Fibroblast of the aortic adventitia (primary cell): Measurements from ENCODE around the gene ELOA. TPM values are rescaled to one million over a fixed set of nuclear protein-coding genes. Genes with fewer than 3 reads are reported as not detected.

Experiments used
- DNase-seq: peaks from one replicate; pipeline ENCODE4 v3.0.0-alpha.2; 2010; ENCODE audit warnings: low read depth
- H3K4me3 ChIP-seq: 2 replicates; pipeline ENCODE4 v1.5.1; 2011; ENCODE audit warnings: low read depth, mild to moderate bottlenecking, control low read depth, low read length, moderate library complexity
- total RNA-seq: library from RNA; depleted of rRNA; stranded (reverse); fragments of >200 nt; gene quantifications from 2 replicates; pipeline ENCODE4 v1.2.3, GENCODE V29; 2012; ENCODE audit warnings: low replicate concordance
- TF ChIP-seq, protein P1 (sequence below): IDR thresholded peaks from 2 replicates; pipeline ENCODE4 v1.5.1; 2011; ENCODE audit warnings: mild to moderate bottlenecking, low read length, control low read depth, inconsistent platforms; ENCODE audit not compliant: insufficient read depth

Gene ELOA
- total RNA-seq, 1 donor: 41.9 TPM

DNA sequence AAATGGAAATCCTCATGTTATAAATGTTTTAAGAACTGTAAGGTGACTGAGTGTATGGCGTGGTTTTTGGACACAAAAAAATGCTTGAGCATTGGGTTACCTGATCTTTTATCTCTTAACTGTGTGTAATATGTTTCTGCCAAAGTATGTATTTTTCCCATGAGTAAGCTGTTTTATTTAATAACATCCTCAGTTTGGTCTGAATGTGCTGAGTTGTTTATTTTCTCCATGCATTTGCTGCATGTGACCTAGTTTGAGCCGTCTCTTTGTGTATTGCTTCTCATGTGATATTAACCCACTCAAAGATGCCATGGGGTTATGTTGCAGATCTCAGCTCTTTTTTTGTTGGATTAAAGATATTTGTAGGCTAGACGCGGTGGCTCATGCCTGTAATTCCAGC, 41.6 kb downstream of the ELOA start:
- no peak for DNase-seq
- H3K4me3 ChIP-seq: no peak overlapping the region
- TF ChIP-seq, protein P1, sequence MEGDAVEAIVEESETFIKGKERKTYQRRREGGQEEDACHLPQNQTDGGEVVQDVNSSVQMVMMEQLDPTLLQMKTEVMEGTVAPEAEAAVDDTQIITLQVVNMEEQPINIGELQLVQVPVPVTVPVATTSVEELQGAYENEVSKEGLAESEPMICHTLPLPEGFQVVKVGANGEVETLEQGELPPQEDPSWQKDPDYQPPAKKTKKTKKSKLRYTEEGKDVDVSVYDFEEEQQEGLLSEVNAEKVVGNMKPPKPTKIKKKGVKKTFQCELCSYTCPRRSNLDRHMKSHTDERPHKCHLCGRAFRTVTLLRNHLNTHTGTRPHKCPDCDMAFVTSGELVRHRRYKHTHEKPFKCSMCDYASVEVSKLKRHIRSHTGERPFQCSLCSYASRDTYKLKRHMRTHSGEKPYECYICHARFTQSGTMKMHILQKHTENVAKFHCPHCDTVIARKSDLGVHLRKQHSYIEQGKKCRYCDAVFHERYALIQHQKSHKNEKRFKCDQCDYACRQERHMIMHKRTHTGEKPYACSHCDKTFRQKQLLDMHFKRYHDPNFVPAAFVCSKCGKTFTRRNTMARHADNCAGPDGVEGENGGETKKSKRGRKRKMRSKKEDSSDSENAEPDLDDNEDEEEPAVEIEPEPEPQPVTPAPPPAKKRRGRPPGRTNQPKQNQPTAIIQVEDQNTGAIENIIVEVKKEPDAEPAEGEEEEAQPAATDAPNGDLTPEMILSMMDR: no peak

DNA sequence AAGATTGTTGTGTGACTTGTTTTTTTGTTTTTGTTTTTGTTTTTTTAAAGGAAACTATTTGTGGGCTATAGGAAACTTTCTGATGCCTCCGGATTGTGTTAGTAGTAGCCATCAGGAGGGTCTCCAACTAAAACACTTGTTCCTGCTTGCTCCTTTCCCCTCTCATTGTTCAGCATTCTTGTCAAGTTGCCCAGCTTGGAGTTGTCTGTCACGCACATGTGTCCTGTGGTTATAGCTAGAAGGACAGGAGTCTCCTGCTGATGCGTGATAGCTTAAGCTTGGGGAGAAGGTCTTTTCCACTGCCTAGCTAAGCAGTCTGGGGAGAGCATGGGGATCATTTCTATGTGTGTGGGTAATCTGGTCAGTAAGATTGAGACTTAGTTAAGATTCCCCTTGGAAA, 44.4 kb downstream of the ELOA start:
- no peak overlapping the region for H3K4me3 ChIP-seq
- TF ChIP-seq, protein P1: no peak
- DNase-seq: no peak

DNA sequence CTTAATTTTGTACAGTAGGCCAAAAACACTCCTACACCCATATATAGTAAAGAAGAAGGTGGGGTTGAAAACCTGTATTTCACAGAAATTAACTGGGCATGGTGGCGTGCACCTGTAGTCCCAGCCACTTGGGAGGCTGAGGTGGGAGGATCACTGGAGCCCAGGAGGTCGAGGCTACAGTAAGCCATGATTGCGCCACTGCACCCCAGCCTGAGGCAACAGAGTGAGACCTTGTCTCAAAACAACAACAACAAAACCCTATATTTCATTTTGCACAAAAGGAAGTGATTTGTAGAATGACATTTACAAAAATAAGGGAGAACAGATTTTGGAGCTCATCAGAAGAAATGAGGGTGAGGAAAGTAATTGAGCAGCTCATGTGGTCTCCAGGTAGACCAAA, 45.4 kb downstream of the ELOA start:
- no peak for DNase-seq
- TF ChIP-seq, protein P1: no peak
- no peak overlapping the region for H3K4me3 ChIP-seq

DNA sequence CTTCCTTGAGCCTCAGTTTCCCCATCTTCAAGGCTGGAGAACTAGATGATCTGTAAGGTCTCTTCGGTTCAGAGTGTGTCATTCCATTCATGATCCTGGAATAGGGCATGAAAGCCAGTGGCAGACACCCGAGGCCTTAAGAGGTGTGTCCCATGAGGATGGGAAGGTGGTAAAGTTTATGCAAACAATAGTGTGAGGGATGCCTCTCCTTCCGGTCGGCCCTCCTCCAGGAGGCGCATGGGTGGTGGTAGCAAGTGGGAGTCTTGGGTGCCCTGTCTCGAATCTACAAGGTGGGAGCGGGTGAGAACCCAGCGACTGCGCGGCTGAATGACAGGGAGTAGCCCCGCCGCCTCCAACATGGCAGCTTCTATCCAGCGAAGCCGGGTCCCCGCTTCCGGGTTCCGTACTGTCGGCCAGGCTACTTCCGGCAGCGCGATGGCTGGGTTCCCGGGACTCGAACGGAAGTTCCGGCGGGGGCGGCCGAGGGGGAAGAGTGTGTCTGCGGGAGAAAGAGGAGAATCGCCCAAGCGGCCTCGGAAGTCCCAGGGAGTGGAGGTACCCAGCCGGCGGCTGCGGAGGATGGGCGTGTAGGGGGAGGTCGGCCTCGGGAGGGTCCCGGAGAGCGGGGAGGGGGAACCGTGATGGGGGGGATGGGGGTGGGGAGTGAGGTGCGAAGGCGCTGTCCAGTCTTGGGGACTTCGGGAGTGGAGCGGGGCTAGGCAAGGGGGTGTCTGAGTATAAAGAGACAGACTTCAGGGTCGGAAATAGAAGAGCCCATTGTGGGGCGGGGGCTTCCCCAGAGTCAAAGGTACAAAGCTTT, 47.6 kb downstream of the ELOA start, which contains the start of gene LYPLA2:
Gene LYPLA2 (plus strand): TSS at position 450 of the 820 bp plus-strand sequence. CDS start 1,538 bp downstream, outside the sequence.
- peak within 1 kb of the TSS; percentile 95 for H3K4me3 ChIP-seq
- TF ChIP-seq, protein P1: no peak
- DNase-seq: peak; percentile 86

DNA sequence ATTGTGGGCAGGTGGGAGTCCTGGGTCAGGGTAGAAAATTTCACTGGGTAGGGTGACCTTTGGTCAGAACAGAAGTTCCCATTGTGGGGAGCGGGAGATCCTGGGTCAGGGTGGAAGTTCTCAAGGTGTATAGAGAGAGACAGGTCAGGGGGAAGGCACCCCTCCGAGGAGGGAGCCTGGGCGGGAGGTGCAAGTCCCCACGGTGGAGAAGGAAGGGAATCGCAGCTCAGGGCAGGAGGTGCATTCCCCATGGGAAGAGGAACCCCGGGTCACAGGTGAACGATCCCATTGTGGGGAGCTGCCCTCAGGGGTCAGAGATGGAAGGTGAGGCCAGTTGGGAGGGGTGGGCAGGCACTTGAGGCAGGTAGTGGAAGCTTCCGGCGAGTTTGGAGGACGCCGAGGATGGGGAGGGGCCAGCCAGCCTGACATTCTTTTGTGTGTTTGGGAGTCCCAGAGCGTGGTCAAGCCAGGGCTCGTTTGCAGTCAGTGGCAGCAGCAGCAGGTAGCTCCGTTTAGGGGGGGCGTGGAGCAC, 48.3 kb downstream of the ELOA start:
- peak overlapping the region; percentile 95 for H3K4me3 ChIP-seq
- DNase-seq: no peak
- TF ChIP-seq, protein P1: no peak

DNA sequence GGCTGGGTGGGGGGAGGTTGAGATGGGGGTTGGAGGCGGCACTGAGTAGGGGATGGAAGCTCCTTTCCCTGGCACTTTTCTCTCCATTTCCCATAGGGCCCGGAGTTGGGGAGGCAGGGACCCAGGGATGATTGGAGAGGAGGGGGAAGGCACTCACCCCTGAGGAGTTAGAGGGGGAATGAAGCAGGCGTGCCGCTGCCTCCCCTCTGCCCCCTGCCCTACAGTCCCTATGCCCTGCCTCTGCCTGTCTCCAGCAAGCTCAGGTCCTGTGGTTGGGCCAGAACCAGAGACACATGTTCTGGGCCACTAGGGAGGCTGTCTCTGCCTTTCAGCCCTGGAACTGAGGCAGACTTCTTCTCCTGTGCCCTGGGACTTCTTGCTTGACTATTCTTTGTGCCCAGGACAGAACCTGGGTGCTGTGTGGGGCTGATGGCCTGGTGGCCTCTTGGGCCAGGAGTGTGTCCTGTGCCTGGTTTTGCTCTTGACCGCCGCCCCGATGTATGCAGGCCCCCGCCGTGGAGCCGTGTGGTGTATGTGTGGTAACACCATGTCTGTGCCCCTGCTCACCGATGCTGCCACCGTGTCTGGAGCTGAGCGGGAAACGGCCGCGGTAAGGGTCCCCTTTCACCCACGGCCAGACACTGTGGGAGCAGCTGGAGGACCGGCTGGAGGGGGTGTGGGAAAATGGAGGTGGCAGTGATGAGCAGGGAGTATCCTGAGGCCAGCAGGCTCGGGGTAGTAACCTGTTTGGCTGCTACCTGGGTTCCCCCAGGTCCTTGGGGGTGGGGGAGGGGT, 49.1 kb downstream of the ELOA start:
- TF ChIP-seq, protein P1: no peak
- H3K4me3 ChIP-seq: peak overlapping the region; percentile 95
- DNase-seq: no peak
